ENCODE measurements around the gene BCL2L12. TPM values are rescaled to one million over a fixed set of nuclear protein-coding genes. Genes with fewer than 3 reads are reported as not detected.

BCL2L12 gene
- total RNA-seq, 1 donor from 2014 or later = 31.5 TPM

DNA sequence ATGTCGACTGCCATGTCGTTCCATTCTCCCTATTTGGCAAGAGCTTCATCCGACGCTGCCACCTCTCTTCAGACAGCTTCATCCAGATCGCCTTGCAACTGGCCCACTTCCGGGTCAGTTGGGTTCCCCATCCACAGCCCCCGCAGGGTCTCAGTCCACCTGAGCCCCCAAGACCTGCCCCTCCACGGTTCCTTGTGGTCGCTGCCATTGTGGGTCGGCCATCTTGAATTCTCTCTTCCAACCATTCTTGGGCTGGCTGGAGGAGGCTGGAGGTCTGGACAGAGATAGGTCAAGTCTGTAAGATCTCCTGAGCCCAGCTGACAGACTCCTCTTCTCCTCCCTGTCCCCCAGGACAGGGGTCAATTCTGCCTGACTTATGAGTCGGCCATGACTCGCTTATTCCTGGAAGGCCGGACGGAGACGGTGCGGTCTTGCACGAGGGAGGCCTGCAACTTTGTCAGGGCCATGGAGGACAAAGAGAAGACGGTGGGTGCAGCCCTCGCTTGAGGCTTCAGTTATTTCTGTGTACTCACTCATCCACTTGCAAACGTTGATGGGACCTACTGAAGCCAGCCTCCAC is 44.7 kb downstream of the BCL2L12 start:
- H3K9me3 ChIP-seq (ENCODE audit: insufficient read depth, low read depth, low read length) = no peaks in the 10 kb centered on the region
- Mint-ChIP-seq H3K4me3 (ENCODE audit: unreplicated experiment) (peak overlapping the region; percentile 45), H3K27ac (ENCODE audit: unreplicated experiment) (no peak overlapping the region), H3K9me3 (ENCODE audit: unreplicated experiment) (peaks cover 9% of the 10 kb centered on the region), H3K4me1 (ENCODE audit: low read depth, unreplicated experiment) (no peaks in the 10 kb centered on the region), H3K27me3 (ENCODE audit: low read depth, unreplicated experiment) (no peaks in the 10 kb centered on the region), H3K36me3 (ENCODE audit: low read depth, unreplicated experiment) (peaks cover 14% of the 10 kb centered on the region)
- no peak overlapping the region for H3K4me3 ChIP-seq (ENCODE audit: insufficient read depth, low read depth, low read length)
- no peak overlapping the region for H3K4me2 ChIP-seq (ENCODE audit: low read length)
- H4K20me1 ChIP-seq (ENCODE audit: insufficient read depth, low read length) = no peaks in the 10 kb centered on the region
- no peaks in the 10 kb centered on the region for H3K79me2 ChIP-seq (ENCODE audit: insufficient read depth, low read length)
- no peak overlapping the region for H3K27ac ChIP-seq (ENCODE audit: low read depth, low read length)
- TF ChIP-seq, protein P1, sequence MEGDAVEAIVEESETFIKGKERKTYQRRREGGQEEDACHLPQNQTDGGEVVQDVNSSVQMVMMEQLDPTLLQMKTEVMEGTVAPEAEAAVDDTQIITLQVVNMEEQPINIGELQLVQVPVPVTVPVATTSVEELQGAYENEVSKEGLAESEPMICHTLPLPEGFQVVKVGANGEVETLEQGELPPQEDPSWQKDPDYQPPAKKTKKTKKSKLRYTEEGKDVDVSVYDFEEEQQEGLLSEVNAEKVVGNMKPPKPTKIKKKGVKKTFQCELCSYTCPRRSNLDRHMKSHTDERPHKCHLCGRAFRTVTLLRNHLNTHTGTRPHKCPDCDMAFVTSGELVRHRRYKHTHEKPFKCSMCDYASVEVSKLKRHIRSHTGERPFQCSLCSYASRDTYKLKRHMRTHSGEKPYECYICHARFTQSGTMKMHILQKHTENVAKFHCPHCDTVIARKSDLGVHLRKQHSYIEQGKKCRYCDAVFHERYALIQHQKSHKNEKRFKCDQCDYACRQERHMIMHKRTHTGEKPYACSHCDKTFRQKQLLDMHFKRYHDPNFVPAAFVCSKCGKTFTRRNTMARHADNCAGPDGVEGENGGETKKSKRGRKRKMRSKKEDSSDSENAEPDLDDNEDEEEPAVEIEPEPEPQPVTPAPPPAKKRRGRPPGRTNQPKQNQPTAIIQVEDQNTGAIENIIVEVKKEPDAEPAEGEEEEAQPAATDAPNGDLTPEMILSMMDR (IDR thresholded peaks at IDR 0.05; ENCODE audit: insufficient read depth, low read depth, low read length) = no peak
- no peak for TF ChIP-seq EZH2 (IDR thresholded peaks at IDR 0.05; ENCODE audit: insufficient read depth, low read length)
- DNase-seq (ENCODE audit: low read depth) (peak; percentile 50), FAIRE-seq (no peak)
- H3K36me3 ChIP-seq (ENCODE audit: insufficient read depth, low read length) = no peaks in the 10 kb centered on the region
- no peaks in the 10 kb centered on the region for H3K27me3 ChIP-seq (ENCODE audit: insufficient read depth, low read length)
- no peaks in the 10 kb centered on the region for H3K4me1 ChIP-seq (ENCODE audit: insufficient read depth, low read length)
- H2AFZ ChIP-seq (ENCODE audit: low read depth, low read length) = peak overlapping the region; percentile 0
- H3K9ac ChIP-seq (ENCODE audit: low read length) = no peak overlapping the region

DNA sequence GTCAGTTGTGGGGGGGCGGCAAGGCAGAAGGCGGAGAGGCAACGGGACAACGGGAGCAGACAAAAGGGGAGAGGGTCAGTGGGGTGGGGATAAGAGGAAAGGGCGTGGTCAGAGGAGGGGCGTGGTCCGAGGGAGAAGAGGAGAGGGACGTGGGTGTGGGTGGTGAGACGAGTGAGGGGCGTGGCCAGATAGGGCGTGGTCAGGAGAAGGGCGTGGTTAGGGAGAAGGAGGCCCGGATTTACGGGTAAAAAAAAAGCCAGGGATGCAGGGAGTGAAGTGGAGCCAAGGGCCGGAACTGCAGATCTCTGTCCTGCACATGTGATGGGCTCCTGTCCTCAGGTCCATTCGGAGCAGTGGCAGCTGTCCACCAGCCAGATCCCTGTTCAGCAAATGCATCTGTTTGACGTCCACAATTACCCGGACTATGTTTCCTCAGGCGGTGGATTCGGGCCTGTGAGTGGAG is 46.7 kb downstream of the BCL2L12 start:
- Mint-ChIP-seq H3K27me3 (ENCODE audit: low read depth, unreplicated experiment) (no peaks in the 10 kb centered on the region), H3K36me3 (ENCODE audit: low read depth, unreplicated experiment) (peaks cover 9% of the 10 kb centered on the region), H3K4me3 (ENCODE audit: unreplicated experiment) (no peak overlapping the region), H3K9me3 (ENCODE audit: unreplicated experiment) (peaks cover 9% of the 10 kb centered on the region), H3K4me1 (ENCODE audit: low read depth, unreplicated experiment) (no peaks in the 10 kb centered on the region), H3K27ac (ENCODE audit: unreplicated experiment) (no peak overlapping the region)
- H4K20me1 ChIP-seq (ENCODE audit: insufficient read depth, low read length) = no peaks in the 10 kb centered on the region
- H2AFZ ChIP-seq (ENCODE audit: low read depth, low read length) = no peak overlapping the region
- no peak overlapping the region for H3K4me3 ChIP-seq (ENCODE audit: insufficient read depth, low read depth, low read length)
- H3K27me3 ChIP-seq (ENCODE audit: insufficient read depth, low read length) = no peaks in the 10 kb centered on the region
- FAIRE-seq (no peak), DNase-seq (ENCODE audit: low read depth) (peak; percentile 14)
- no peaks in the 10 kb centered on the region for H3K4me1 ChIP-seq (ENCODE audit: insufficient read depth, low read length)
- no peaks in the 10 kb centered on the region for H3K9me3 ChIP-seq (ENCODE audit: insufficient read depth, low read depth, low read length)
- no peak for TF ChIP-seq EZH2 (IDR thresholded peaks at IDR 0.05; ENCODE audit: insufficient read depth, low read length)
- TF ChIP-seq, protein P1 (IDR thresholded peaks at IDR 0.05; ENCODE audit: insufficient read depth, low read depth, low read length) = no peak
- H3K79me2 ChIP-seq (ENCODE audit: insufficient read depth, low read length) = no peaks in the 10 kb centered on the region
- H3K36me3 ChIP-seq (ENCODE audit: insufficient read depth, low read length) = no peaks in the 10 kb centered on the region
- no peak overlapping the region for H3K27ac ChIP-seq (ENCODE audit: low read depth, low read length)
- no peak overlapping the region for H3K4me2 ChIP-seq (ENCODE audit: low read length)
- H3K9ac ChIP-seq (ENCODE audit: low read length) = no peak overlapping the region

DNA sequence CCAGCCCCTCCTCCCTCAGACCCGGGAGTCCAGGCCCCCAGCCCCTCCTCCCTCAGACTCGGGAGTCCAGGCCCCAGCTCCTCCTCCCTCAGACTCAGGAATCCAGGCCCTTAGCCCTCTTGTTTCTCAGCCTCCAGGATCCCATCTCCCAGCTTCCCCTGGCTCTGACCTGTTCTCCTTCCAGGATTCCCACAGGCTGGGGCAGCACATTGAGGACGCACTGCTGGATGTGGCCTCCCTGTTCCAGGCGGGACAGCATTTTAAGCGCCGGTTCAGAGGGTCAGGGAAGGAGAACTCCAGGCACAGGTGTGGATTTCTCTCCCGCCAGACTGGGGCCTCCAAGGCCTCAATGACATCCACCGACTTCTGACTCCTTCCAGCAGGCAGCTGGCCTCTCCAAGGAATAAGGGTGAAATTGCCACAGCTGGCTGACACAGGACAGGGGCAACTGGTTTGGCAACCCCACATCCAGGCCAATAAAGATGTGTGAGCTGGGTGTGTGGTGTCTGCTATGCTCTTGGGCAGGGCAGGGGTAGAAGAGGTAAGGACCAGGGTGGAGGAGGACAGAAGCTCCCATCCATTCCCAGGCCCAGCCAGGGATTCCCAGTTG is 47.6 kb downstream of the BCL2L12 start:
- no peaks in the 10 kb centered on the region for H3K27me3 Mint-ChIP-seq (ENCODE audit: low read depth, unreplicated experiment)

More for the DNA sequence above, 47.6 kb downstream of the BCL2L12 start:
- Histone ChIP-seq H3K79me2 (ENCODE audit: insufficient read depth, low read length) (no peaks in the 10 kb centered on the region), H3K4me3 (ENCODE audit: insufficient read depth, low read depth, low read length) (no peak overlapping the region), H3K36me3 (ENCODE audit: insufficient read depth, low read length) (no peaks in the 10 kb centered on the region), H3K9ac (ENCODE audit: low read length) (no peak overlapping the region), H3K27ac (ENCODE audit: low read depth, low read length) (no peak overlapping the region), H3K4me2 (ENCODE audit: low read length) (no peak overlapping the region), H3K27me3 (ENCODE audit: insufficient read depth, low read length) (no peaks in the 10 kb centered on the region), H3K4me1 (ENCODE audit: insufficient read depth, low read length) (no peaks in the 10 kb centered on the region), H3K9me3 (ENCODE audit: insufficient read depth, low read depth, low read length) (no peaks in the 10 kb centered on the region), H2AFZ (ENCODE audit: low read depth, low read length) (no peak overlapping the region), H4K20me1 (ENCODE audit: insufficient read depth, low read length) (no peaks in the 10 kb centered on the region)
- Mint-ChIP-seq H3K4me1 (ENCODE audit: low read depth, unreplicated experiment) (no peaks in the 10 kb centered on the region), H3K27ac (ENCODE audit: unreplicated experiment) (no peak overlapping the region), H3K9me3 (ENCODE audit: unreplicated experiment) (peaks cover 9% of the 10 kb centered on the region), H3K36me3 (ENCODE audit: low read depth, unreplicated experiment) (peaks cover 9% of the 10 kb centered on the region), H3K4me3 (ENCODE audit: unreplicated experiment) (no peak overlapping the region)
- FAIRE-seq (no peak), DNase-seq (ENCODE audit: low read depth) (no peak)
- no peak for TF ChIP-seq EZH2 (IDR thresholded peaks at IDR 0.05; ENCODE audit: insufficient read depth, low read length)
- TF ChIP-seq, protein P1 (IDR thresholded peaks at IDR 0.05; ENCODE audit: insufficient read depth, low read depth, low read length) = no peak
